Pancreas (tissue), 10 donors: ENCODE results near the gene RBBP8NL. TPM values are rescaled to one million over a fixed set of nuclear protein-coding genes. Genes with fewer than 3 reads are reported as not detected.

Source experiments
- ATAC-seq, 4 donors: fragments of 200-7000 bp; cut with Tn5 transposase; one replicate each; pipeline versions ENCODE4 v1.8.0 to v1.9.1; 2020; ENCODE audit warnings: mild to moderate bottlenecking in 4 of 4, moderate library complexity in 4 of 4
- DNase-seq, 6 donors: peaks; one replicate each; pipeline ENCODE4 v3.0.0-alpha.2; 2020
- FAIRE-seq: peaks from 2 replicates; lab custom pipeline; 2012; peaks lifted over from hg19 to GRCh38; lab: Jason Lieb, UNC
- H3K27ac ChIP-seq, 4 donors: fragments of 200-600 bp; sonication (generic); 1 replicate in 3 of 4; 2 replicates in 1 of 4; pipeline versions ENCODE4 v1.5.0 to v1.8.0; 2020
- H3K27me3 ChIP-seq, 4 donors: fragments of 200-600 bp; one replicate each; pipeline ENCODE4 v1.8.0; 2021
- H3K36me3 ChIP-seq, 3 donors: fragments of 200-600 bp; sonication (generic) in 1 of 3; one replicate each; pipeline versions ENCODE4 v1.5.0 to v1.8.0; 2020 to 2021
- H3K4me1 ChIP-seq, 3 donors: fragments of 200-600 bp; one replicate each; pipeline ENCODE4 v1.8.0; 2021
- H3K4me3 ChIP-seq, 4 donors: fragments of 200-600 bp; sonication (generic) in 2 of 4; one replicate each; pipeline versions ENCODE4 v1.5.0 to v1.8.0; 2020 to 2021
- H3K9me3 ChIP-seq, 4 donors: fragments of 200-600 bp; one replicate each; pipeline ENCODE4 v1.8.0; 2021
- CTCF ChIP-seq, 4 donors: fragments of 200-600 bp; sonication (generic) in 3 of 4; IDR thresholded peaks; one replicate each; pipeline versions ENCODE4 v1.5.0 to v1.8.0; 2021; ENCODE audit warnings: antibody characterized with exemption in 4 of 4
- WGBS, 2 donors: extraction: QIAGEN DNeasy Blood & Tissue Kit; methylation state at CpG; one replicate each; pipeline ENCODE4 v1.1.7; 2013; 5-methylcytosine and 5-hydroxymethylcytosine counted together
- intact Hi-C, 3 donors: fragments of 100-400 bp; cut with DNase I; formaldehyde crosslinking; loops; one replicate each; pipeline versions ENCODE4 v1.11.1 to v1.14.2; 2022
- polyA plus RNA-seq, 2 donors: library from polyadenylated mRNA; stranded (reverse); fragments of 200-250 nt; gene quantifications; one replicate each; pipeline ENCODE4 v1.2.3, GENCODE V29; 2013
- total RNA-seq, 6 donors: library from RNA; stranded (reverse); fragmentation: NEBNext Ultra II Directional in 4 of 6; extraction: Animal tissue kit (Norgen Biotek cat#: 25700) in 4 of 6; gene quantifications; one replicate each; pipeline versions ENCODE4 v1.2.1 to v1.2.4, GENCODE V29; 2021 to 2023
- donor health status: healthy with polysubstance abuse.
- donor health status: DM: no; HTN: no; CAD: no; lungs with moderate emphysema.
- donor health status: DM: no; HTN: no; CAD: no.
- donor health status: control.
- donor health status: control.
- donor health status: Bipolar disorder and iron deficiency.
- donor health status: DM: yes; HTN: yes; CAD: no.
- donor health status: DM: no; HTN: no; CAD: no.
- donor health status: DM: no; HTN: no; CAD: no.
- donor health status: DM: yes; HTN: yes; CAD: no.

The RBBP8NL gene
- total and polyA plus RNA-seq, 8 donors: 0.66 to 4.8 (median 1.3) TPM

- no peaks in the 10 kb centered on the region for H3K36me3 ChIP-seq
- H3K27ac ChIP-seq: no peak overlapping the region
- intact Hi-C loops: no loop called here
- DNase-seq (no peak), ATAC-seq (no peak), FAIRE-seq (no peak)
- peaks cover 3 to 14% (median 5%) of the 10 kb centered on the region in 3 donors for H3K4me1 ChIP-seq
- no peaks in the 10 kb centered on the region for H3K27me3 ChIP-seq
- TF ChIP-seq CTCF (IDR thresholded peaks at IDR 0.05): no peak
- 89 to 92% methylated on average over 23 of the region's 23 CpGs for WGBS, 2 donors
- H3K4me3 ChIP-seq: no peak overlapping the region
- H3K9me3 ChIP-seq: no peaks in the 10 kb centered on the region
Measured at GRCh38 chr20:62402456-62403150, 24.7 kb downstream of the RBBP8NL start.

- FAIRE-seq (no peak), ATAC-seq (no peak), DNase-seq (no peak)
- Histone ChIP-seq H3K27ac (no peak overlapping the region), H3K4me1 (peaks cover 0 to 9% (median 3%) of the 10 kb centered on the region in 3 donors), H3K27me3 (no peaks in the 10 kb centered on the region), H3K4me3 (no peak overlapping the region), H3K36me3 (no peaks in the 10 kb centered on the region), H3K9me3 (no peaks in the 10 kb centered on the region)
- TF ChIP-seq CTCF (IDR thresholded peaks at IDR 0.05): no peak
- WGBS, 2 donors: 82 to 83% methylated on average over 20 to 21 of the region's 21 CpGs
- intact Hi-C loops: no loop called here
Measured at GRCh38 chr20:62401331-62401779, 26.0 kb downstream of the RBBP8NL start.

GRCh38 chr20:62400541-62400940, 26.8 kb downstream of the RBBP8NL start:
- WGBS, 2 donors: 86 to 88% methylated on average over 10 of the region's 10 CpGs
- H3K27ac ChIP-seq: no peak overlapping the region
- H3K9me3 ChIP-seq: no peaks in the 10 kb centered on the region
- intact Hi-C loops: no loop called here
- H3K36me3 ChIP-seq: no peaks in the 10 kb centered on the region
- H3K4me1 ChIP-seq: peaks cover 0 to under 1% (median 0%) of the 10 kb centered on the region in 3 donors
- FAIRE-seq (no peak), DNase-seq (no peak), ATAC-seq (no peak)
- no peak overlapping the region for H3K4me3 ChIP-seq
- no peak for TF ChIP-seq CTCF (IDR thresholded peaks at IDR 0.05)
- H3K27me3 ChIP-seq: no peaks in the 10 kb centered on the region

GRCh38 chr20:62400021-62400420, 27.3 kb downstream of the RBBP8NL start:
- 76 to 78% methylated on average over 7 of the region's 7 CpGs for WGBS, 2 donors
- FAIRE-seq (no peak), ATAC-seq (no peak), DNase-seq (no peak)
- Histone ChIP-seq H3K27me3 (no peaks in the 10 kb centered on the region), H3K9me3 (no peaks in the 10 kb centered on the region), H3K4me3 (no peak overlapping the region), H3K27ac (no peak overlapping the region), H3K4me1 (no peaks in the 10 kb centered on the region), H3K36me3 (no peaks in the 10 kb centered on the region)
- no peak for TF ChIP-seq CTCF (IDR thresholded peaks at IDR 0.05)
- intact Hi-C loops: no loop called here

GRCh38 chr20:62398120-62398821, 29.1 kb downstream of the RBBP8NL start:
- TF ChIP-seq CTCF (IDR thresholded peaks at IDR 0.05): no peak
- no peaks in the 10 kb centered on the region for H3K36me3 ChIP-seq
- no peaks in the 10 kb centered on the region for H3K27me3 ChIP-seq
- no peaks in the 10 kb centered on the region for H3K4me1 ChIP-seq
- H3K4me3 ChIP-seq: no peak overlapping the region
- no peak overlapping the region for H3K27ac ChIP-seq
- H3K9me3 ChIP-seq: no peaks in the 10 kb centered on the region
- ATAC-seq (no peak), DNase-seq (no peak), FAIRE-seq (no peak)
- intact Hi-C loops: no loop called here
- WGBS, 2 donors: 93 to 98% methylated on average over 19 of the region's 19 CpGs
